ENCODE results near the gene ZMAT3. TPM values are rescaled to one million over a fixed set of nuclear protein-coding genes. Genes with fewer than 3 reads are reported as not detected.
"Not testable (repeated sequence)": the region's sequence is repeated elsewhere in the genome, so short reads cannot be mapped to it uniquely, and the experiment has no call there.

Gene ZMAT3
- total RNA-seq, 1 donor from 2014 or later: 18.3 TPM

DNA sequence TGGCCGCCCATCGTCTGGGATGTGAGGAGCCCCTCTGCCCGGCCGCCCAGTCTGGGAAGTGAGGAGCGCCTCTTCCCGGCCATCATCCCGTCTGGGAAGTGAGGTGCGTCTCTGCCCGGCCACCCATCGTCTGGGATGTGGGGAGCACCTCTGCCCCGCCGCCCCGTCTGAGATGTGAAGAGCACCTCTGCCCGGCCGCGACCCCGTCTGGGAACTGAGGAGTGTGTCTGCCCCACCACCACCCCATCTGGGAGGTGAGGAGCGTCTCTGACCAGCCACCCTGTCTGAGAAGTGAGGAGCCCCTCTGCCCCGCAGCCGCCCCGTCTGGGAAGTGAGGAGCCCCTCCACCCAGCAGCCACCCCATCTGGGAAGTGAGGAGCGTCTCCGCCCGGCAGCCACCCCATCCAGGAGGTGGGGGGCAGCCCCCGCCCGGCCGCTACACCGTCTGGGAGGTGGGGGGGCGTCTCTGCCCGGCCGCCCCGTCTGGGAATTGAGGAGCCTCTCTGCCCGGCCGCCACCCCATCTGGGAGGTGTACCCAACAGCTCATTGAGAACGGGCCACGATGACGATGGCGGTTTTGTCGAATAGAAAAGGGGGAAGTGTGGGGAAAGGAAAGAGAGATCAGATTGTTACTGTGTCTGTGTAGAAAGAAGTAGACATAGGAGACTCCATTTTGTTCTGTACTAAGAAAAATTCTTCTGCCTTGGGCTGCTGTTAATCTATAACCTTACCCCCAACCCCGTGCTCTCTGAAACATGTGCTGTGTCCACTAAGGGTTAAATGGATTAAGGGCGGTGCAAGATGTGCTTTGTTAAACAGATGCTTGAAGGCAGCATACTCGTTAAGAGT is 38.9 kb downstream of the ZMAT3 start:
- not testable (repeated sequence) for DNase-seq (ENCODE audit: low spot score)

DNA sequence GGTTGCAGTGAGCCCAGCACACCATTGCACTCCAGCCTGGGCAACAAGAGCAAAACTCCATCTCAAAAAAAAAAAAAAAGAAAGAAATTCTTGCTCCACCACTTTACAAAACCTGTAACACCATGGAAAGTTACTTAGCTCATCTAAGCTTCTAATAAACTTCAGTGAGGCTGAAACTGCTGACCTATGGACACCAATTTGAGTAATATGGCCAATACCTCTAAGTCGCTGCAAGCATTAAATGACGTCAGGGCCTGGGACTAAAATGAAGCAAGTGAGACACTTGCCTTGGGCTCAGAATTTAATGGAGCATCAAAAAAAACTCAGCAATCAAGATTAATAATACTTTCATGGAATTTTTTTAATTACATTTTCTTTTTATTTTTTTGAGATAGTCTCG is 42.5 kb downstream of the ZMAT3 start:
- no peak for DNase-seq (ENCODE audit: low spot score)
- intact Hi-C loops (cut with DNase I): no loop called here

More for the DNA sequence above, 38.9 kb downstream of the ZMAT3 start:
- intact Hi-C loops (cut with DNase I): not testable (repeated sequence)

DNA sequence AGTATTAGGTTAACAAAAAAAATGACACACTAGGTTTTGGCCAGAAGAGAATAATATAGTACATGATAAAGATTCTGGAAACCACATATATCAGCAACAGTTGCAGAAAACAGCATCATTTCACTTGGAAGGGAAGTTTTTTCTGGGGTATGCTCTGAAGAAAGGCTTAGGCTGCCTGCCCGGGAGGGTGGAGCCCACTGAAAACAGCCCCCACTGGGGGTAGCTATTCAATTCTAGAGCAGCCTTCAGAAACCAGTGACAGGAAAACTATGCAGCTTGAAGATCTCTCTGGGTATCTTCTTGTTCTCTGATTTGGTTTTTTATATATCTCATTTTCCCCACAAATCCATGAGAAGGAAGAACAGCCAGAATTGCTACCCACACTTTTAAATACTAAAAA is 43.2 kb downstream of the ZMAT3 start:
- no peak for DNase-seq (ENCODE audit: low spot score)
- intact Hi-C loops (cut with DNase I): no loop called here

DNA sequence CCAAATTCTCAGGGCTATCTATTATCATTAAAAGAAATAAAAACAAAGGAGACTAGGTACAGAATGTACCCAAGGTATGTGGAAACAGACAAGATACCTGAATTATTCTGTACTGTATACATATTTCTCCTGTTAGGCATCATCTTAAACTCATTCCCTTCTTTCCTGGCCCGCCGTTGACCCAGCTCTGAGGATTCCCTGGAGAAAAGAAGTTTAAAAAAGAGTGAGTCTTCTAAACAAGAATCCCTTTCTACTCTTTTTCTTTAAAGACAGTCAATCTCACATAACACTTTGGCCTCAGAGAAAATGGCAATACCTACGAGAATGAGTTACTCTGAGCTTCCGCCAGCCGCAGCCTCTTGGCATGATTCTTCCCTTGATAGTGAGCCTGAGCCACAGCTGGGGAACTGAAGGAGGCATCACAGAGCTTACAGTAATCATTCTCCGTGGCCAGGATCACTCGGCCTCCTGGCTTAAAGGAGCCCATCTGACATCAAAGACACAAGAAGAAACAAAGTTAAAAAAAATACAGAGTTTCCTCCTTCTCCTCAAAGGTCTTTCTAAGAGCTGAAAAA is 44.2 kb downstream of the ZMAT3 start:
- intact Hi-C loops (cut with DNase I): no loop called here
- DNase-seq (ENCODE audit: low spot score): no peak

DNA sequence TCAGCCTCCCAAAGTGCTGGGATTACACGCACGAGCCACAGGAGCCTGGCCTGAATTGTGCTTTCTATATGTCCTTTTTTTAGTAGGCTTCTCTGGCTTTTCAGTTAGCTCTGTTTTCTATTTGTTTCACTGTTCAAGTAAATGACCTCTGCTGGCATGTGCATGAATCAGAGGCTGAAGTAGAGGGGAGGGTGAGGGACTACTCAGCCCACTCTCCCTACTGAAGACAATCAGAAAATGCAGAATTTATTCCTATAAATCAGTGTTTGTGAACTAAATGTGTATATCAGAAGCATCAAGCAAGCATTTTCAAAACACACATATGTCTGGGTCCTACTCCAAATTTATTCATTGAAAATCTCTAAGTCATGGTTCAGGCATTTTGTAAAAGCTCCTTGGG is 45.0 kb downstream of the ZMAT3 start:
- intact Hi-C loops (cut with DNase I): no loop called here
- no peak for DNase-seq (ENCODE audit: low spot score)

DNA sequence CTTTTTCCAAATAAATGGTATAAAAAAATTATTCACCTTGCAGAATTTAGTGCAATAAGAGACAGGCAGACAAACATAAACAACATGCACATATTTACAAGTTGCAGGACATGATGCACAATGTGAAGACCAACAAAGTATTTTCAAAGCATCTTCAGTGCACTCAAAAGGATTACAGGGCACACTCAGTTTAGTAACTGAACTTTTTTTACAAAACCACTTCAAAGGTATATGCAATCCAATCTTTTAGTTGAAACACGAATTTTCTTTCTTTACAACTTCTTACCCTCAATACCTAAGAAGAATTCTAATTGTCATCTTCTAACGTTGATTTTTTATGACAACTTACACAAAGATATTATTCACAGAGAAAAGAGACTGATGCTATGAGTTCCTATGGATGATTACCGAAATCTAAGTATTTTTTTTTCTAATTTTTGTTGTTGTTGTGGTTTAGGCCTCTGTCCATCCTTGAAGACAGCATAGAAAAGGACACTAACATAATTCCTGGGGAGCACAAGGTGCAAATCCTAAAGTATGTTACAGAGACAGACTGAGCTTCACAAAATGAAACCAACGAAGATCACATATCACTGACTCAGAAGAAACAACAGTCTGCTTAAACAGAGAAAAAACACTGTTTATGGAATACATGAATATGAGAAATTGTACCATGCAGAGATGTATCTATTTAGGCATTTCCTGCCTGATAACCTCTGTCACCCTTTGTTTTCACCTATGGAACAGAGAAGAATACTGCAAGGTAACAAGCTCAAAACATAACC is 50.3 kb downstream of the ZMAT3 start:
- intact Hi-C loops (cut with DNase I): loop anchor here (5.0 kb wide), 1 partner anchor 51 kb away; the partner anchor contains the start of gene ZMAT3
- DNase-seq (ENCODE audit: low spot score): no peak

DNA sequence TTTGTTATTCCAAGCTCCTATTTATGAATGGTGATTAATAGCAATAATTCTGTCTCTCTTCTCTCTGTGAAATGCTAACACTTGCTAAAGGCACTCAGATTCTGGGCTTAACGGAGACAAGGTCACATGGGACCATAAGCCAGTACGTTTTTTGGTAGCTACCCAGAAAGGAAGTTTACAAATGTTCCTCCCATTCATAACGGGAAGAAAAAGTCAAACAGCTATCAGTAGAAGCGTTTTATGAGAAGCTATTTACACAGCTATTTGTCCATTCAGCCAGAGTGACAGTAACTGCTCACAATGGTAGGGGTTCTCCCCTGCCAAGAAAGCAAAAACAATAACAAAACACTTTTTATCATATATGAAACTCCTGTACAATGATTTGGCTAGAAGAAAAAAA is 51.5 kb downstream of the ZMAT3 start:
- intact Hi-C loops (cut with DNase I): loop anchor here (5.0 kb wide), 1 partner anchor 52 kb away; the partner anchor contains the start of gene ZMAT3
- no peak for DNase-seq (ENCODE audit: low spot score)

DNA sequence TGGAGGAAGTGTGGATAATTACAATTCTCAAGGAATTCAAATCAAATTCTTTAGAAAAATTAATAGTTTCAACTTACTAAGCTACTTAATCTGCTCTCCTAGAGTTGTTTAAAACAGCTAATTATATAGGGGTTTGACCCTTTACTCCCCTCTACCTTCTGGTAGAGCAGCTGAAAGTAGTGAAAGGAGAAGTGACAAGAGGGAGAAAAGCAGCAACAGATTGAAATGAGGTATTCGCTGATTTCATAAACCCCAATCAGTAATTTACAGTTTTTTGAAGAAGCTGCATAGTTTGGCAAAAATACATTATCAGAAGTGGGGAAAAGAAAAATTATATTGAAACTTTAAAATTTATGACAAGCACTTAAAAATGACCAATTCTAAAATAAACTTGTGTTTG is 52.8 kb downstream of the ZMAT3 start:
- no peak for DNase-seq (ENCODE audit: low spot score)

DNA sequence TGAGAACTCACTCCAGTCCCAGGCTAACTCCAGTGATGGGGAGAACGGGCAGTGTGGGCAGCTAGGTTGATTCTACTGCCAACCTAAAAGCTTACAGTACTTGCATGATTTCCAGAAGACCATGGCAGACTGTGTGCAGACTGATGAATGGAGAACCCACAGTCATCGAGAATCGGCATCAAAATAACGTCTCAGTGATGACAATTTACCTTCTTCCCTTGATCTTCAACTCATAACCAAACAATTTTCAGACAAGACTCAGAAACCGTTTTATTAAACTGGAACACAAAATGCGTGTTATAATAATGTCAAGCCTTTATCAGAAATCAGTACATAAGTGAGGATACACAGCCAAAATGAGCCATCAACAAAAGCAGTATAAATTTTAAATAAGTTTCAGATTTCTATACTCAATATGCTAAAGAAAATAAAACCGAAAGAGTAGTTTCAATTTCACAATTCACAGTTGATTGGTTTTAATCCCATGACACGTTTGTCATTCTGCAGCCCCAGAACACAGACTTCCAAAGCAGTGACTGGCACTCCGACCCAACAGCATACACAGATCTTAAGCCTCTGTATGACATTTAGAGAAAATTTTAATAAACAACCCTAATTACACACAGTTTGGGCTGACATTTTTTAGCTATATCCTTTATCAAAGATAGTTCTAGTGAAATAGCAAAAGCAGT is 54.5 kb downstream of the ZMAT3 start:
- no peak for DNase-seq (ENCODE audit: low spot score)
- intact Hi-C loops (cut with DNase I): loop anchor here (5.0 kb wide), 2 partner anchors 85 to 130 kb away; partner anchors contain the start of gene PIK3CA

More for the DNA sequence above, 52.8 kb downstream of the ZMAT3 start:
- intact Hi-C loops (cut with DNase I): loop anchor here (5.0 kb wide), 2 partner anchors 83 to 128 kb away; partner anchors contain the start of gene PIK3CA

DNA sequence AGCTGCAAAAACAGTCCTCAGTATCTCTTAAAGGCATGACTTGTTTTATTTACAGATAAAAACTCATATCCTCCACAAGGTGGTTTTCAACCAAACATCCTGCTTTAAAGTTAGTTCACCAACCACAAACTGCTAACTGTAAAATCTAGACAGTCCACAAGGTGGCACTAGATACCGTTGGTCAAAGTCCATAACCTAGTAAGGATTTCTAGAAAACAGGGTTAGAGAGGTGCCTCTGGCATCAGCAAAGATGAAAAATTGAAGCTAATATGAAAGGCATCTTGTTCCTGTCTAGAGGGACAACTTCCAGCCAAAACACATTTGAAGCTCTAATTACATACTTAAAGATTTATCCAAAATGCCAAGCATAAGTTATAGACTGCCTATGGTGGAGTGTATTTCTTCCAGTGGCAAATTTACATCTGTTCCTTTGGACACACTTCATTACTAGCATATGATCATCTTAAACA is 56.0 kb downstream of the ZMAT3 start:
- intact Hi-C loops (cut with DNase I): loop anchor here (1.0 to 5.0 kb wide), 3 partner anchors 87 to 301 kb away; partner anchors contain the start of gene PIK3CA
- DNase-seq (ENCODE audit: low spot score): no peak

DNA sequence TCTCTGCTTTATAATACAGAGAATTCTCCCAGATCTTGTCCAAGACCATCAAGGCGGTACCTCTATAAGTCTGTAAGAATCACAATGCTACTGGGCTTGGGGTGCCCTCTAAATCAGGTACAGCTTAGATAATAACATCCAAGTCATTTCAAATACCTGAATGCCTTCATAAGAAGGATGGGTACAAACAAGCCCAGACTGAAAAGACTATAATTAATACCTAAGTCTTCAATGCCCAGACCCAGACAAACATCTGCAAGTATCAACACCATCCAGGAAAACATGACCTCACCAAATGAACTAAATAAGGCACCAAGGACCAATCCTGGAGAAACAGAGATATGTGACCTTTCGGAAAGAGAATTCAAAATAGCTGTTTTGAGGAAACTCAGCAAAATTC is 65.9 kb downstream of the ZMAT3 start:
- intact Hi-C loops (cut with DNase I): no loop called here

DNA sequence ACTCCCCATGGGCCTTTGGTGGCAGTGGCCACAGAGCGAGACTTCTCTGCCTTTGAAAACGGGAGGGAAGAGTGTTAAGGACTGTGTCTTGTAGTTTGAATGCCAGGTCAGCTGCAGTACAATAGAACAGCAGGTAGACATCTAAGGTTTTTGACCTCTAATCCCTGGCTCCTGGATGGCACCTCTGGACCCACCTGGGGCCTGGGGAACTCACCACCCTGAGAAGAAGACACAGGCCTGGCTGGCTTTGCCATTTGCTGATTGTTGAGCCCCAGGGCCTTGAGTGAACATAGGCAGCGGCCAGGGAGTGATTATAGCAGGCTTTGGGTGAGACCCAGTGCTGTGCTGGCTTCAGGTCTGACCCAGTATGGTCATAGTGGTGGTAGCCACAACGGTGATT is 66.4 kb downstream of the ZMAT3 start:
- peak; percentile 60 for DNase-seq (ENCODE audit: low spot score)
- intact Hi-C loops (cut with DNase I): no loop called here

More for the DNA sequence above, 65.9 kb downstream of the ZMAT3 start:
- no peak for DNase-seq (ENCODE audit: low spot score)

DNA sequence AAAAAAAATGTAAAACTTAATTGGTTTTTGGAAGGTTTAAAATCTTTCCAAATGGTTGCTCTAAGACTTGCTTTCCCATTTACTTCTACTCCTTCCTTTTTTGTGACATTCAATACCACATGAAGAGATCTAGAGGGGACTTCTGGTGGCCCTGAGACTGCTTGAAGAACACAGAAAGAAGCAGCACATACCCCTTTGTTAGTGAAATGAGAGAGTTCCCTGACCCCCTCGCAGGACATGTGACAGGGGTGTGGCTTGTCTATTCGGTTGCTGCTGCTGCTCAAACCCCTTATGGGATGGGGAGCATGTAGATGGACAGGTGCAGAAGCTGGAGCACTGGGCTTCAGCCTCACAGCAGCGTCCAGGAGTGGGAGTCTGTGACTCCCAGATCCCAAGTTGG is 71.0 kb downstream of the ZMAT3 start:
- no peak for DNase-seq (ENCODE audit: low spot score)
- intact Hi-C loops (cut with DNase I): no loop called here

DNA sequence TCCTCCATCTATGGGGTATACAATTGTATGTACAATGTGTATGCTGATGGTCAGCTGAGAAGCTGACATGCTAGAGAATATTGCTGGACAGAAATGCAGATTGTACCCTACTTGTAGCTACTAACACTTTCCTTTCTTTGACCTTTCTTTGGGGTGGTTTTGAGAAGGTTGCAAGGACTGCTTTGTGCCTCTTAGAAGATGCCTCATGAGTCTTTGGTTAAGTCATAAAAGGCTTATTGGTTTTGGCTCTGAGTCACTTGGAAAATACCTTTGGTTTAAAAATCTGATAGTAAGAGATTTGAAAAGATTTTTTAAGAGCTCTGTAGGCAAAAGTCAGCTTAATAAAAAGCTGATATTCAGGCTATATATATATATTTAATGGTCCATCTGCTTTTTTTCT is 71.5 kb downstream of the ZMAT3 start:
- intact Hi-C loops (cut with DNase I): no loop called here
- no peak for DNase-seq (ENCODE audit: low spot score)

DNA sequence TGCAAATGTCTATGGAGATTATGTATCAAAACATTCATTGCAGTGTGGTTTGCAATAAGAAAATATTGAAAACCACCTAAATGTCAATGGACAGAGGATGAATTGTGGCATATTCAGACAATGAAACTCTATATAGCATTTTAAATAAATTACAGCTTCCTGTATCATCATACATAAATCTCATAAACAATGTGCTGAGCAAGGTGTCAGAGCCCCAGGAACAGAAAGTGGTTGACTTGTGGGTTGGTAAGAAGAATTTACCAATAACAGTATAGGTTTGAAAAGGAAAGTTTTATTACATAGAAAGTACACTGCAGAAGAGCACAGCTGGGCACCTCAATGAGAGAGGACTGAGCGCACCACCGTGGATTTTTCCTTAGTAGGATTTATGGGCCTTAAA is 75.2 kb downstream of the ZMAT3 start:
- intact Hi-C loops (cut with DNase I): no loop called here
- DNase-seq (ENCODE audit: low spot score): no peak

DNA sequence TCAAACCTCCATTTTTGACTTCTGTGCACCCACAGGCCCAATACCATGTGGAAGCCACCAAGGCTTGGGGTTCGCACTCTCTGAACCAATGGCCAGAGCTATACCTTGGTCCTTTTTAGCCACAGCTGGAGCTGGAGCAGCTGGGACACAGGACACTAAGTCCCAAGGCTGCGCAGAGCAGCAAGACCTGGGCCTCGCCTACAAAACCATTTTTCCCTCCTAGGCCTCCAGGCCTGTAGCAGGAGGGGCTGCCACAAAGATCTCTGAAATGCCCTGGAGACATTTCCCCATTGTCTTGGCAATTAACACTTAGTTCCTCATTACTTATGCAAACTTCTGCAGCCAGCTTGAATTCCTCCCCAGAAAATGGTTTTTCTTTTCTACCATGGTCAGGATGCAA is 81.3 kb downstream of the ZMAT3 start:
- intact Hi-C loops (cut with DNase I): no loop called here

DNA sequence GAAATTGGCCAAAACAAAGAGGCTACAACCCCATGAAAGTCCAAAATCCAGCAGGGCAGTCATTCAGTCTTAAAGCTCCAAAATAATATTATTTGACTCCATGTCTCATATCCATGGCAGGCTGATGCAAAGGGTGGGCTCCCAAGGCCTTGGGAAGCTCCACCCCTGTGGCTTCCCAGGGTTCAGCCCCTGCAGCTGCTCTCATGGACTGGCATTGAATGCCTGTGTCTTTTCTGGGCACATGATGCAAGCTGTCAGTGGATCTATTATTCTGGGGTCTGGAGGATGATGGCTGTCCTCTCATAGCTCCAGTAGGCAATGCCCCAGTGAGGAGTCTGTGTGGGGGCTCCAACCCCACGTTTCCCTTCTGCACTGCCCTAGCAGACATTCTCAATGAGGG is 81.8 kb downstream of the ZMAT3 start:
- intact Hi-C loops (cut with DNase I): no loop called here

More for the DNA sequence above, 81.3 kb downstream of the ZMAT3 start:
- DNase-seq (ENCODE audit: low spot score): no peak

DNA sequence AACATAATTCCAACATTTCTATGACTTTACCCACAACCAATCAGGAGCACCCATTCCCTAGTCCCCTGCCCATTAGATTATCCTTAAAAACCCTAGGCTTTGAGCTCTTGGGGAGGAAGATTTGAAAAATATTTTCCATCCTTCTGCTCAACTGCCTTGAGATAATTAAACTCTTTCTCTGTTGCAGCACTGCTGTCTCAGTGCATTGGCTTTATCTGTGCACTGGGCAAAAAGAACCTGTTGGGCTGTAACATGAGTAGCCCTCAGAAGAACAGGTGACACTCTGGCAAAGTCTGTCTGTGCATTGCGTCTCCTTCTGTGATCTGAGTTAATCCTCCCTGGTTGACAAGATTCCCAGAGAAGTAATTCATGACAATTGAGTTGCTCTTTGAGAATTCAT is 83.9 kb downstream of the ZMAT3 start:
- no peak for DNase-seq (ENCODE audit: low spot score)
- intact Hi-C loops (cut with DNase I): no loop called here

More for the DNA sequence above, 81.8 kb downstream of the ZMAT3 start:
- DNase-seq (ENCODE audit: low spot score): no peak

DNA sequence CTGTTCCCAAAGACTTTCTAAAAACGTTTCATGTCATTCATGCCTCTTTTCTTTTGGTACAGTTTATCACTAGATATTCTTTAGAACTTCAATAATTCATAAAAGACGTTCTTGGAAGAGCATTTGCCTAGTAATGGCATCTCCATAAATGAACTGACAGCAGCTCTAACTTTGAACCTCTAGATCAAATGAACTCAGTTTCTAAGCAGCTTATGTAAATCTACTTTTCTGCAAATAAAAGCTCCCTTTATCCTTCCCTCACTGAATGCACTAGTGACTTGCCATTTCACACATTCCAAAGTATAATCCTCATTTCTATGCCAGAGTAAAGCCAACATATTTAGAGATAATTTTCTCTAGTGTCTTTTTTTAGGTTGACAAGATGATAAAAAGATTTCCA is 85.2 kb downstream of the ZMAT3 start:
- intact Hi-C loops (cut with DNase I): no loop called here
- DNase-seq (ENCODE audit: low spot score): no peak
